T-helper 17 cell (primary cell): ENCODE data around the gene SPAG8. TPM values are rescaled to one million over a fixed set of nuclear protein-coding genes. Genes with fewer than 3 reads are reported as not detected.

Experiments
- ATAC-seq: fragments of 150-1000 bp; cut with Tn5 transposase; 2 replicates; pipeline ENCODE4 v1.10.0; 2021; ENCODE audit warnings: mild to moderate bottlenecking, moderate library complexity
- DNase-seq, 3 donors: peaks; one replicate each; pipeline versions ENCODE4 v3.0.0 to v3.0.0-alpha.2; 2020 to 2021
- H3K9me3 ChIP-seq: one replicate; pipeline ENCODE4 v1.7.0; 2013; ENCODE audit warnings: low read length, mild to moderate bottlenecking; ENCODE audit not compliant: control insufficient read depth, poor library complexity, severe bottlenecking
- H3K27ac Mint-ChIP-seq: one replicate; pipeline ENCODE4 v1.8.0; 2022; ENCODE audit warnings: mild to moderate bottlenecking, moderate library complexity, mixed read lengths
- H3K27me3 Mint-ChIP-seq: one replicate; pipeline ENCODE4 v1.8.0; 2022; ENCODE audit warnings: mixed read lengths
- H3K36me3 Mint-ChIP-seq: one replicate; pipeline ENCODE4 v1.8.0; 2022; ENCODE audit warnings: low read depth, mixed read lengths
- H3K4me1 Mint-ChIP-seq: one replicate; pipeline ENCODE4 v1.8.0; 2022; ENCODE audit warnings: mild to moderate bottlenecking, mixed read lengths
- H3K4me3 Mint-ChIP-seq: one replicate; pipeline ENCODE4 v1.8.0; 2022; ENCODE audit warnings: mild to moderate bottlenecking, moderate library complexity, mixed read lengths
- total RNA-seq, 4 donors: library from RNA in 2 of 4; stranded (reverse) in 2 of 4; gene quantifications; one replicate each; pipeline ENCODE4 v1.2.3 and lab custom pipeline; 2022 to 2026

Gene SPAG8
- total RNA-seq, 2 donors from 2014 or later: 0.81 to 0.97 TPM

DNA sequence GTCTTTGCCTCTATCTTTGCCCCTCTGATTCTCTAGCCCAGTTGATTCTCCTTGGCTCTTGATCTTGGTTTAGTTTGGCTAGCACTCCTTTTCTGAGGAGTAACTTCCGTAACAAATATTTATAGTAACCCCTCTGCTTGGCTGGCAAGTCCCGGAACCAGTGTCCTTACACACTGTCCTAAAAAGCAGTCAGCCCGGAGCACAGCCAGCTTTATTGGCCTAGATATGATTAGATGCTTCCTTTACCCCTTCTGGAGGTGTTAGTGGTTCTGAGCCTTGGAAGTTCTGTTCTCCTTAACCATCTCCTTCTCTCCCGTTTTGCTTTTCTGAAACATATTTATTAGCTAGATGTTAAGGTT, 41.0 kb downstream of the SPAG8 start:
- no peak overlapping the region for H3K4me3 Mint-ChIP-seq
- peaks cover 5% of the 10 kb centered on the region for H3K4me1 Mint-ChIP-seq

DNA sequence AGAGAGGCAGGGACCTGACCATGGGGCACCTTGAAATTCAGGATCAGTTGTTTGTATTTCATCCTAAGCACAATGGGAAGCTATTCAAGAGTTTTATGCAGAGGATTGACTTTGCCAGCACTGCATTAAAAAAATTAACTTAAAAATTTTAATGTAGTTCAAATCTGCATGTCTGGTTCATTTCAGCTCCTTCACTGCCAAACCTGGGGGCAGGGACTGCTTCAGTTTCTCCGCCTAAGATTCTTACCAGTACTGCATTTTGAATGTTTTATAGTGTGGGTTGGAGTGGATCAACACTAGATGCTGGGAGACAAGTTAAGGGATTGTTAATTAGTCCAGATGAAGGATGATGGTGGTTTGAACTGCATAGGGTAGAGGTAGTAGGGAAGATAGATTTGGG, 42.3 kb downstream of the SPAG8 start:
- Mint-ChIP-seq H3K4me1 (peaks cover 5% of the 10 kb centered on the region), H3K27ac (no peak overlapping the region), H3K36me3 (no peaks in the 10 kb centered on the region), H3K27me3 (no peaks in the 10 kb centered on the region), H3K4me3 (no peak overlapping the region)
- no peaks in the 10 kb centered on the region for H3K9me3 ChIP-seq
- DNase-seq (no peak), ATAC-seq (no peak)

More for the DNA sequence above, 41.0 kb downstream of the SPAG8 start:
- Mint-ChIP-seq H3K27me3 (no peaks in the 10 kb centered on the region), H3K36me3 (no peaks in the 10 kb centered on the region), H3K27ac (no peak overlapping the region)
- H3K9me3 ChIP-seq: no peaks in the 10 kb centered on the region
- DNase-seq (no peak), ATAC-seq (no peak)

GRCh38 chr9:35767458-35767857, 44.6 kb downstream of the SPAG8 start:
- H3K27ac Mint-ChIP-seq: no peak overlapping the region
- no peaks in the 10 kb centered on the region for H3K36me3 Mint-ChIP-seq

GRCh38 chr9:35766997-35767396, 45.1 kb downstream of the SPAG8 start:
- no peaks in the 10 kb centered on the region for H3K27me3 Mint-ChIP-seq
- no peaks in the 10 kb centered on the region for H3K36me3 Mint-ChIP-seq
- no peak overlapping the region for H3K4me3 Mint-ChIP-seq
- no peaks in the 10 kb centered on the region for H3K9me3 ChIP-seq
- ATAC-seq (no peak), DNase-seq (no peak)
- H3K4me1 Mint-ChIP-seq: peaks cover 9% of the 10 kb centered on the region
- H3K27ac Mint-ChIP-seq: no peak overlapping the region

More at GRCh38 chr9:35767458-35767857, 44.6 kb downstream of the SPAG8 start:
- H3K27me3 Mint-ChIP-seq: no peaks in the 10 kb centered on the region
- DNase-seq (no peak), ATAC-seq (no peak)
- H3K9me3 ChIP-seq: no peaks in the 10 kb centered on the region
- peaks cover 7% of the 10 kb centered on the region for H3K4me1 Mint-ChIP-seq
- H3K4me3 Mint-ChIP-seq: no peak overlapping the region

- no peak for ATAC-seq
- Mint-ChIP-seq H3K36me3 (no peaks in the 10 kb centered on the region), H3K27me3 (no peaks in the 10 kb centered on the region), H3K27ac (peak overlapping the region; percentile 66), H3K4me3 (no peak overlapping the region), H3K4me1 (peaks cover 15% of the 10 kb centered on the region)
- DNase-seq: no peak
- no peaks in the 10 kb centered on the region for H3K9me3 ChIP-seq
Observed at GRCh38 chr9:35763803-35764202, 48.3 kb downstream of the SPAG8 start.

DNA sequence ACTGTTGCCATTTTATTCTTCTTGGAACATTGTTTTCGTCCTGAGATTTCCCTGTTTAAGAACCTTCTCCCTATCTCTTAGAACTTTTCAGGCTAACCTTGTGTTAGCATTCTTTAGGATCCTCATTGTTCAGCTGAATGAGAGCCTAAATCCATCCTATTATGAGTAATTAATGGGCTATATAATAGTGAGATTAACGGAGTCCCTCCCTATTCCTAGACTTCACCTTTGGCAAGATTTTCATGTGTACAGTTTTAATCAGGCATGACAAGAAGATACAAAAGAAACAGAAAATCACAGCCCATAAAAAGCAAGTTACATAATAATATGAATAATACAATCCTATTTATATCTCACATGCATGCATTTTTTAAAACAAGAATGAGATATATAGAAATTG, 48.9 kb downstream of the SPAG8 start:
- no peaks in the 10 kb centered on the region for H3K27me3 Mint-ChIP-seq
- H3K4me3 Mint-ChIP-seq: peak overlapping the region; percentile 31
- H3K9me3 ChIP-seq: no peaks in the 10 kb centered on the region
- no peaks in the 10 kb centered on the region for H3K36me3 Mint-ChIP-seq
- no peak for DNase-seq
- ATAC-seq: no peak
- H3K4me1 Mint-ChIP-seq: peaks cover 18% of the 10 kb centered on the region
- peak overlapping the region; percentile 66 for H3K27ac Mint-ChIP-seq

DNA sequence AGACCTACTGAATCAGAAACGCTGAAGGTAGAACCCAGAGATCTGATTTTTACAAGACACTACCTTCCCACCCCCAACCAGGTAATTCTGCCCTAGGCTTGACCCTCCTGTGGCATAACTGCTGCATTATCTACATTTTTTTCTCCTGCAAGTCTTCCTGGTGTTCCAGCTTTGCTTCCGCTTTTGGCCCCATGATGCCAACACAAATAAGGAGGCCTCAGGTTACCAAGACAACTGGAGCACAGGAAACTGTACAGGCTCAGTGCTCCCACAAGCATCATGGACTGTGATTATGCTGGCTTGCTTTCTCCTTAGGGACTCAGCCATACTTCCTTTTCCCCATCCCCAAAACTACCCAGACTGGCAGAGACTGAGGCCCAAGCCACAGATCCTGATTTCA, 51.4 kb downstream of the SPAG8 start:
- Mint-ChIP-seq H3K4me1 (peaks cover 31% of the 10 kb centered on the region), H3K36me3 (peaks cover 2% of the 10 kb centered on the region)

DNA sequence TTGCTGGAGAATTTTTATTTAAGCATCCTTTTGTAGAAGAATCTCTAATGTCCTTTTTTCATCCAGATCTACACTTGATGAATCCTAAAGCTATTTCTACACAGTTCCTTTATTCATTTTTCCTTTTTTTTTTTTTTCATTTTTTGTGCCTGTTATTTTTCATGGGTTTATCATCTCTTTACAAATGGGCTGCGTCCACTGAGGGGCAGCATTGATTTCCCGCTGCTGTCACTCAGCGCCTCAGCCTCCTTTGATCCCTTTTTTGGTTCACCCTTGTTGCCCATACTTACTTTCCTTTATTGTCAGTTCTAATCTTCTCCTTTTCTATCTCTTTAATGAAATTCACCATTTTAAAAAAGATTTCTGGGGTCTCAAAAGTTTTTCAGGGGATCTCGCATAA, 52.3 kb downstream of the SPAG8 start:
- no peak overlapping the region for H3K27ac Mint-ChIP-seq
- H3K9me3 ChIP-seq: no peaks in the 10 kb centered on the region
- H3K4me3 Mint-ChIP-seq: peak overlapping the region; percentile 47
- DNase-seq (no peak), ATAC-seq (no peak)
- H3K36me3 Mint-ChIP-seq: peaks cover 2% of the 10 kb centered on the region
- no peaks in the 10 kb centered on the region for H3K27me3 Mint-ChIP-seq
- H3K4me1 Mint-ChIP-seq: peaks cover 31% of the 10 kb centered on the region

More for the DNA sequence above, 51.4 kb downstream of the SPAG8 start:
- H3K4me3 Mint-ChIP-seq: no peak overlapping the region
- no peak overlapping the region for H3K27ac Mint-ChIP-seq
- no peaks in the 10 kb centered on the region for H3K27me3 Mint-ChIP-seq
- no peak for ATAC-seq
- DNase-seq: no peak
- H3K9me3 ChIP-seq: no peaks in the 10 kb centered on the region

Other genes starting within 250 kb of the SPAG8 start
- 10 to 100 TPM; 31.7 to 31.9 TPM for gene TESK1, start 207.0 kb downstream of the SPAG8 start, total RNA-seq
- gene CD72, start 193.8 kb downstream of the SPAG8 start, total RNA-seq: 1 to 10 TPM; 3.5 to 8.1 TPM
- gene SIT1, start 161.3 kb downstream of the SPAG8 start, total RNA-seq: 10 to 100 TPM; 33.9 to 48.9 TPM
- gene RMRP, start 154.2 kb downstream of the SPAG8 start, total RNA-seq: over 10,000 TPM in 1 of 2 donors, 1,000 to 10,000 TPM in 1; 7,466 to 10,512 TPM
- gene CCDC107, start 154.0 kb downstream of the SPAG8 start, total RNA-seq: 10 to 100 TPM; 27.7 to 35.2 TPM
- gene ARHGEF39, start 147.1 kb downstream of the SPAG8 start, total RNA-seq: 1 to 10 TPM; 1.6 to 3.1 TPM
- not detected for gene CA9, start 138.3 kb downstream of the SPAG8 start, total RNA-seq
- 10 to 100 TPM; 29.2 to 33.9 TPM for gene TPM2, start 122.3 kb downstream of the SPAG8 start, total RNA-seq
- 100 to 1,000 TPM; 259 to 617 TPM for gene TLN1, start 80.1 kb downstream of the SPAG8 start, total RNA-seq
- 10 to 100 TPM; 16.0 to 16.5 TPM for gene CREB3, start 79.6 kb downstream of the SPAG8 start, total RNA-seq
- 10 to 100 TPM; 28.6 to 28.7 TPM for gene GBA2, start 63.0 kb downstream of the SPAG8 start, total RNA-seq
- gene RGP1, start 63.0 kb downstream of the SPAG8 start, total RNA-seq: 10 to 100 TPM; 25.5 to 26.5 TPM
- not detected for gene MSMP, start 58.0 kb downstream of the SPAG8 start, total RNA-seq
- 1 to 10 TPM; 3.8 to 4.0 TPM for gene NPR2, start 20.7 kb downstream of the SPAG8 start, total RNA-seq
- 10 to 100 TPM; 15.0 to 20.5 TPM for gene HINT2, start 2.8 kb upstream of the SPAG8 start, total RNA-seq
- gene FAM221B, start 16.5 kb upstream of the SPAG8 start, total RNA-seq: not detected
- gene TMEM8B, start 17.0 kb upstream of the SPAG8 start, total RNA-seq: 1 to 10 TPM; 4.5 to 7.1 TPM
- gene OR13J1, start 58.1 kb upstream of the SPAG8 start, total RNA-seq: not detected
- not detected for gene HRCT1, start 93.9 kb upstream of the SPAG8 start, total RNA-seq
- gene SPAAR, start 97.2 kb upstream of the SPAG8 start, total RNA-seq: not detected
- gene OR2S2, start 145.9 kb upstream of the SPAG8 start, total RNA-seq: not detected
- 1 to 10 TPM; 6.4 to 7.8 TPM for gene RECK, start 224.7 kb upstream of the SPAG8 start, total RNA-seq